Right renal cortex interstitium (tissue), 3 donors: ENCODE data around the gene BMERB1. TPM values are rescaled to one million over a fixed set of nuclear protein-coding genes. Genes with fewer than 3 reads are reported as not detected.
"Not testable (repeated sequence)": the region's sequence is repeated elsewhere in the genome, so short reads cannot be mapped to it uniquely, and the experiment has no call there.

Source experiments
- DNase-seq, 3 donors: peaks; one replicate each; pipeline ENCODE4 v3.0.0-alpha.2; 2013; ENCODE audit warnings: low read depth in 3 of 3, low spot score in 2 of 3
- polyA plus RNA-seq, 3 donors: library from polyadenylated mRNA; unstranded; fragments of 120-200 nt; gene quantifications; one replicate each; pipeline ENCODE4 v1.2.1, GENCODE V29; 2013; ENCODE audit not compliant: insufficient read length in 3 of 3

The BMERB1 gene
- polyA plus RNA-seq, 3 donors, result 44.0 to 49.7 (median 45.6) TPM

DNA sequence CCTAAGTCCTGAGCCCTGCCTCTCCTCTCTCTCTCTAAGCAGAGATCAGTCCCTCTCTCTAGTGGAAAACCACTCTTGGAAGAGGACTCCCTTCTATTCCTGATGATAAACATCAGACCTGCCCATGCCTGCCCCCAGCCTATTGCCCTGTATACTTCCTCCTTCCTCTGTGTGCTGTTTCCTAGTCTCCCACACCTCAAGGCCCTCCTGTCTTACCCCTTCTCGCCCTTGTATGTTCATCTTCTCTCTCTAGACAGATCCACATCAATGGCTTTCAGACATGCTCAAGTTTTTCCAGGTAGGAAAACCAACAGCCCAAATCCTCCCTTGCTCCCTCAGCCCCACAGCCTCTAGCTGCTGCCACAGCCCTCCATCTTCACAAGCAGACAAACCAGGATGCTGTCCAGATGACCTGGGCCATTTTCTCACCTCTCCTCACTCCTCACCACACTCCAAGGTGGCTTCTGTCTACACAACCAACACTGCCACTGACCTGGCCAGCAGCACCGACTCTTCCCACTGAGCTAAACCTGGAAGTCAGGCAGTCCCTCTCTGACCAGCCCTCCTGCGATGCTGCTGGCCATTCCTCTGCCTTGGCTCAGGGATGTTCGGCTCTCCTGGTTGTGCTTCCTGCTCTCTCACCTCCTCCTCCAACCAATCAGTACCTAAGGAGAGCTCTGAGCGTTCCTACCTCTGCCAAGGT, 172.3 kb downstream of the BMERB1 start:
- DNase-seq, result no peak

DNA sequence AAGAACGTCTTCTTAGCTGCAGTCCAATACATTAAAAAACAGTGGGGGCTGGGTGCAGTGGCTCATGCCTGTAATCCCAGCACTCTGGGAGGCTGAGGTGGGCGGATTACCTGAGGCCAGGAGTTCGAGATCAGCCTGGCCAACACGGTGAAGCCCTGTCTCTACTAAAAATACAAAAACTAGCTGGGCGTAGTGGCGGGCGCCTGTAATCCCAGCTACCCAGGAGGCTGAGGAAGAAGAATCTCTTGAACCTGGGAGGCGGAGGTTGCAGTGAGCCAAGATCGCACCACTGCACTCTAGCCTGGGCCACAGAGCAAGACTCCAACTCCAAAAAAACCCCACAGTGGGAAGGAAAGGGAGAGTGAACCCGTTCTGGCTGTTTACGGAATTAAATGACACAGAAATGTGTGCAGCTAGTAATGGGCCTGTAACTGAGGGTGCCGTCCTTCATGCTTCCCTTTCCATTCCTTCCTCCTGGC, 172.9 kb downstream of the BMERB1 start:
- DNase-seq, result not testable (repeated sequence)

- DNase-seq, result no peak
These were observed 173.5 kb downstream of the BMERB1 start for GRCh38 chr16:15607700-15608396.

DNA sequence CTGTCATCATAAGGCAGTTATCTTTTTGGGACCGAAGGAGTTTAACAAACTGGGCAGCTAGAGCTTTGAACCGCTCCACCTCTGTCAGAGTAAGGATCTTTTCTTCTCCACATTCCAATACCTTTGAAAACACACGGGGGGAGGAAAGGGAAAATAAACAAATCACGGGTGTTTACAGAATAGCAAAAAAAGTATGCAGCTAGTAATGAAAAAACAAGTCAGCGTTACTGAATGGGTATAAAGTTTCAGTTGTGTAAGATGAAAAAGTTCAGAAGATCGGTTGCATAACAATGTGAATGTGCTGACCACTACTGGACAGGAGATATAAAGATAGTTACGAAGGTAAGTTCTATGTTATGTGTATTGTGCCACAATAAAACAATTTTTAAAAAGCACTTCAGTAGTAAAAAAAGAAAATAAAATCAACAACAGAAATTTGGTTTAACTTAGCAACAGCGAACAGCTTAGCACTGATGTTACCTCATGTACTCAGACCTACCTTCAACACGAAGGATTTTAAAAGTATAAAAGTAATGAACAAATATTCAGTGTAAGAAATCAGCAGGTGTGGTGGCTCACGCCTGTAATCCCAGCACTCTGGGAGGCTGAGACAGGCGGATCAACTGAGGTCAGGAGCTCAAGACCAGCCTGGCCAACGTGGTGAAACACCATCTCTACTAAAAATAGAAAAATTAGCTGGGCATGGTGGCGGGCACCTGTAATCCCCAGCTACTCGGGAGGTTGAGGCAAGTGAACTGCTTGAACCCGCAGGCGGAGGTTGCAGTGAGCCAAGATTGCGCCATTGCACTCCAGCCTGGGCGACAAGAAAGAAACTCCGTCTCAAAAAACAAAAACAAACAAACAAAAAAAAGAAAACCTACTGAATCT, 174.3 kb downstream of the BMERB1 start:
- no peak for DNase-seq

GRCh38 chr16:15609286-15609649, 174.9 kb downstream of the BMERB1 start:
- no peak for DNase-seq

GRCh38 chr16:15610369-15610871, 176.0 kb downstream of the BMERB1 start:
- no peak for DNase-seq

GRCh38 chr16:15611610-15612009, 177.2 kb downstream of the BMERB1 start:
- no peak for DNase-seq

DNA sequence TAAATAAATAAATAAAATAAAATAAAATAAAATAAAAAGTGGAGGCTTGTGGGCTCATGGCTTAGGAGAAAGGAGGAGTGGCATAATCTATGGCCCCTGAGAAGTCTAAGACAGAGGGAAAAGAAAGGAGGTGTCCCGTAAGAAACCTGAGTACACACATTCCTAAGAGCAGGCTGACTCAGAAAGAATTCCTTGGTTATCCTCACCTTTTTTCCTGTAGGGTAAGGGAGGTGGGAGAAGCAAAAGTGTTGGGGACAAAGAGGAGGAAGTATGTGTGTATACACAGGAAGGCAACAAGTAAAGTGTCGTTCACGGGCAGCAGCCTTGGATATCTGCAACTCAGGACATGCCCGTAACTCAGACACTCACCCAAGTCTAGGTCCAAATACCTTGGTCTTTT, 179.3 kb downstream of the BMERB1 start:
- DNase-seq, result no peak

GRCh38 chr16:15616012-15616411, 181.6 kb downstream of the BMERB1 start:
- no peak for DNase-seq

- no peak for DNase-seq
These were observed 182.2 kb downstream of the BMERB1 start for GRCh38 chr16:15616475-15617165.

- no peak for DNase-seq
These were observed 183.5 kb downstream of the BMERB1 start for GRCh38 chr16:15617901-15618300.

- no peak for DNase-seq
These were observed 184.0 kb downstream of the BMERB1 start for GRCh38 chr16:15618392-15618791.

- no peak for DNase-seq
These were observed 186.3 kb downstream of the BMERB1 start for GRCh38 chr16:15620611-15621195.

- no peak for DNase-seq
These were observed 187.1 kb downstream of the BMERB1 start for GRCh38 chr16:15621456-15621855.

- no peak for DNase-seq
These were observed 187.5 kb downstream of the BMERB1 start for GRCh38 chr16:15621889-15622288.

GRCh38 chr16:15631730-15632409, 197.5 kb downstream of the BMERB1 start:
- no peak for DNase-seq

- no peak for DNase-seq
These were observed 201.5 kb downstream of the BMERB1 start for GRCh38 chr16:15635926-15636325.

DNA sequence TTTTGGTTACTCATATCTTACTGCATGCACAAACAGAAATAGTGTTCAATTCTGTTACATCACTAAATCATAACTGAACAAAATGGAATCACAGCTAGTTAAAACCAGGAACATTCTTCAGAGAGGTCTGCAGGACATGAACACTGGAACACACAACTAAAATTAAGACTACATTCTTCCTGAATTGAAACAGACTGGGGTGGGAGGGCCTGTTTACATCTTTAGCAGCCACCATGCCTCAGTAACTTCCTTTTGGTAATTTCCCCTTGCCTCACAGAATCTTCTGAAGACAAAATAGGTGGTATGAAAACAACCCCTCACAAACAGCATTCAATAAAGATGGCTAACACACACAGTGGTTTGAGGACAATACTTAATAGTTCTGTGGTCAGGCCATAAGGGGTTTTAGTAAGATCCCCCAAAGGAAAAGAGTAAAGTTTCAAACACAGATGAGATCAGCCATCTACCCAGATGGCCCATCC, 202.0 kb downstream of the BMERB1 start:
- DNase-seq, result no peak
